Measurements from ENCODE around the gene DDB1.

DDB1 gene

GRCh38 chr11:61334434-61335354, 1.8 kb upstream of the DDB1 start:
- DNase-seq, result no peak

GRCh38 chr11:61333550-61334433, 887 bp upstream of the DDB1 start:
- DNase-seq, result peak; percentile 56

DNA sequence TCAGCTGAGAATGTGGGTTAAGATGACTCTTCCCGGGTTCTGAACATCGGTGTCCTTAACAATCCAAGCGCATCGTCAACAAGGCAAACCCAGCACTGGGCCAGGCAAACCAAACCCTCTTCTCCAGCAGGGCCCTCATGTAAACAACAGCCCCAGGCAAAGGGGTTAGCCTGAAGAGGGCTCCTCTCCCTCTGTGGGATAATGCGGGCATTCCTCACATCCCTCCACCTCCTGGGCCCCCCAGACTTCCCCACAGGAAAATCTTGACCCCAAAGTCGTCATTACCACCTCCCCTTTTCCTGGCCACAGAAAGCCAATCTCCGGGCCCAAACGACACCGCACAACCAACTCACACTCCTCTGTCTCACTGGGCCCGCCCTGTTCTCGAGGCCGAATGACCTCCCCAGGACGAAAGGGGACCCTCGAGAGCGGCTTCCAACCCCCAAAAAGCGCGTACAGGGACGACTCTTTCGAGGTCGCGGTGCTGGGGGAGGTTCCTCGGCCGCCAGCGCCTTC, 566 bp downstream of the DDB1 start:
- DNase-seq, result no peak

DNA sequence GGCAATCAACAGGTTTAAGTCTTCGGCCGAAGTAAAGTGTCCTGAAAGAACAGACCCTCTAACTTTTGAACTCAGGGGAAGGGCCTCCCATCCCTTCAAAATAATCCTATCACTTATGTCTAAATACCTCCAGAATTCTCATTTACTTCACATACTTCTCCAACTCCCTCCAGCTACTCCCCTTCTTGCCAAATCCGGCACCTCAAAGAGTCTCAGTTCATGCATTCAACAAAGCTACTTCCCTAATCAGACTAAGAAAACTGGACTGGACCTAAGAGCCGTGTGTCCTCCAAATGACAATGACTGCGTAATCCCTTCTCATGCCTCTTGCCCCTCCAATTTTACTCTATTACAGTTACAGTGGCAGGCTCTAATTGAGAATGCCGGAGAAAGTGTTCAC, 1.3 kb downstream of the DDB1 start:
- no peak for DNase-seq

- DNase-seq, result no peak
Observed at GRCh38 chr11:61329871-61330270, 3.0 kb downstream of the DDB1 start.

DNA sequence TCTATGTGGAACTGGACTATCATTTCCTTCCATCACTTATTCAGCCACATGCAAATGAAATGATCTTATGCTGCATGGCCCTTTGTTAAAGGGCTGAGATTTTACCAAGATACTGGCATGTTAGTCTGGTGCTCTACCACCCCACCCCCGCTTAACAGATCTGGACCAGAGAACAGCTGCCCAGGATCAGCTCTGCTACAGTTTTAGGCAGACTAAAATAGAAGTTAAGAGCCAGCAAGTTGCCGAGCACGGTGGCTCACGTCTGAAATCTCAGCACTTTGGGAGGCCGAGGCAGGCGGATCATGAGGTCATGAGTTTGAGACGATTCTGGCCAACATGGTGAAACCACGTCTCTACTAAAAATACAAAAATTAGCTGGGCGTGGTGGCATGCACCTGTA, 4.6 kb downstream of the DDB1 start:
- DNase-seq, result no peak

GRCh38 chr11:61327669-61328071, 5.2 kb downstream of the DDB1 start:
- no peak for DNase-seq

- DNase-seq, result peak; percentile 11
Observed at GRCh38 chr11:61325649-61326414, 7.1 kb downstream of the DDB1 start.

GRCh38 chr11:61315260-61315659, 17.6 kb downstream of the DDB1 start:
- no peak for DNase-seq

GRCh38 chr11:61310749-61311148, 22.2 kb downstream of the DDB1 start:
- DNase-seq, result no peak

DNA sequence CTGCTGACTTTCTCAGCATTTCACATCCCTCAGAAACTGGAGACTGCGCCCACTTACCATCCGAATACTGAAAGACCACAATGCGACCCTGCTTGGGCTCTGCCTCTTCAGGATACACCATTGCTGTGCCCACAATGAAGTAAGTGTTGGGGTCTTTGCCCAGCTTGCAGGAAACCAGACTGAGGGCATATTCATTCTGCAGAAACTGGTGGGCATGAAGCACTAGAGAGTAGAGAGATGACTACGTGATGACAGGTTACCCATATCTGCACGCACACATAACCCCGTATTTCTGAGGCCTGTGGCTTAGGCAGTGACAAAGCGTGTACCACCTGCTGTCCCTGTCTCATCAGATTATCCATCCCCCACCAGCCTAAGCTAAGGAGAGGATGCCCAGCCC, 23.2 kb downstream of the DDB1 start:
- no peak for DNase-seq

DNA sequence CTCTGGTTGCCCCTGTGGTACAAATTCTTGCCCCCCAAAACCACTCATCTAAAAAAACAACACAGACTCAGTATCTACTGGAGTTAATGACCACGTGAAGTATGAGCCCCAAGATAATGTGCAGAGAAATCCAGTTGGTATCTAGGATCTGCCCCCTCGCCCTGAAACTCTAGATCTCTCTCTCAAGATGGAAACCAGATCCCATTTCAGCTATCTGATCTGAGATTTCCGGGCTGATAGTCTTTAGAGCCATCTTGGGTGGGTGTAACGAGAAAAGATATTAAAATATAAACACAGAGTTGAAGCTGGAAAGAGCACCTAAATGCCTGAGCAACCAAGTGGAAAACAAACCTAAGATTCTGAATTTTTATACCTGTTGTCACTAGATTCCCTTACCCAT, 23.8 kb downstream of the DDB1 start:
- no peak for DNase-seq

GRCh38 chr11:61307354-61307753, 25.6 kb downstream of the DDB1 start:
- DNase-seq, result no peak

DNA sequence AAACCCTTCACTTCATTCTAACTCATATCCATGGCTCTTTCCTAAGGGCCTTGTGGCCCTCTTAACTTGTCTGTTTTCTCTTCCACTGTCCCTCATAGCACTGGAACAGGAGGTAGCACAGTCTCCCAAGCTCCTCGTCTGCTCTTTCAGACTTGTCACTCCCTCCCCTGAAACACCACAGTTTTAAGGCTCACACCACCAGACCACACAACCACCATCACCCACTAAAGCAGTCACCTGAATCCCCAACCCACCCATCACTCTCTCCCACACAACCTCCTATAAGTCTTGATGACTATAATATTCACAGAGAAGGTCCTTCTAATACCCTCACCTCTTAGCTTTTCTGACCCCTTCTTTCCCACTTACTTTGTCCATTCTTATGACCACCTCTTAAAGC, 26.7 kb downstream of the DDB1 start:
- DNase-seq, result no peak

- DNase-seq, result no peak
Observed at GRCh38 chr11:61305417-61305816, 27.5 kb downstream of the DDB1 start.

DNA sequence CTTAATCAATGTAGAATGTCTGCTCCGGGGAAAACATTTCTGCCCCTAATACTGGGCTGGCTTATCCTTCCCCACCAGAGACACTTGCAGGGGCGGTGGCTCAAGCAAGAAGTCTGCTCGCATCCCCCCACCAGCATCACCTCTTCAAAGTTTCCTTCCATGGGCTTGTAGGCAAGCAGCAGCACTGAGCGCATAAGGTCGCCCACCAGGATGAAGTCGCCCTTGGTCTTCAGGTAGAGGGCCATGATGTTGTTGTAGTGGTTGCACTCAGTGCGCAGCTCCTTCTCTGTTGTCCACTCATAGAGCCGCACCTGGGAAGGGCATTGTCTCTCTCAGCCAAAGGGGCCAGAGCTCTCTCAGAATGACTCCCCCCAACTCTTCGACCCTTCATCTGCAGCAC, 29.2 kb downstream of the DDB1 start:
- no peak for DNase-seq

DNA sequence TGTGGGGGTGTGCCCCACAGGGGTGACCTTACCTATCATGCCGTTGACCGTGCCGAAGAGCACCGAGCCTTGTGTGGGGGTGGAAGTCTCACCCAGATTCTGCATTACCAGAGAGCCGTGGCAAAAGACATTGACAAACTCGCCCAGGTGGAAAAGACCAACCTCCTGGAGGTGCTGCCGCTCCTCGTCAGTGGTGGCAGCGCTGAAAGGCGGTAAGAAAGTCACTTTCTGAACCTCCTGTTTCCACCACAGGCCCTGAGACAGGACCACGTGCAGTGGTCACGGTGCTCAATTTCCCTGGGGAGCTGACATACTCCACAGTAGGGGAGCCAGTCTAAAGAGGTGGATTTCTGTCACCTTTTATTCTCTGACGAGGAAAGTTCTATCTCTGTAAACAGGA, 30.4 kb downstream of the DDB1 start:
- DNase-seq, result no peak

- DNase-seq, result no peak
Observed at GRCh38 chr11:61298663-61299244, 34.2 kb downstream of the DDB1 start.

DNA sequence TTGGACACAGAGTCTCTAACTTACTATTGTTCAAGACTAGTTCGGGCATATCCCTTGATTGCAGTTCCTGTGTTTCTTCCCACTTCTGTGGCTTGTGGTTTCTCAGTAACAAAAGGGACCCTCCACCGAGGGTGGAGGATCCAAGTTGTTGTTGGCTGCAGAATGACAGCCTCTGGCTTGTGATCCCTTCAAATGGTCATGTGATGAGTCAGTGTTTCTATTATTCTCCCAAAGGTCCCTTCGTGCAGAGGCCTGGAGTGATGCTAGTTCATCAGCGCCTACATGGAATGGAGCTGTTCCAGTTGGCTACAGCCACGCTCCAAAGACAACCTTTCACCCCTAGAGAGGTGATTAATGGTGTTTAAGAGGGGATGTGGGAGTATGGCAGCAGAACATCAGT, 35.2 kb downstream of the DDB1 start:
- peak; percentile 52 for DNase-seq

DNA sequence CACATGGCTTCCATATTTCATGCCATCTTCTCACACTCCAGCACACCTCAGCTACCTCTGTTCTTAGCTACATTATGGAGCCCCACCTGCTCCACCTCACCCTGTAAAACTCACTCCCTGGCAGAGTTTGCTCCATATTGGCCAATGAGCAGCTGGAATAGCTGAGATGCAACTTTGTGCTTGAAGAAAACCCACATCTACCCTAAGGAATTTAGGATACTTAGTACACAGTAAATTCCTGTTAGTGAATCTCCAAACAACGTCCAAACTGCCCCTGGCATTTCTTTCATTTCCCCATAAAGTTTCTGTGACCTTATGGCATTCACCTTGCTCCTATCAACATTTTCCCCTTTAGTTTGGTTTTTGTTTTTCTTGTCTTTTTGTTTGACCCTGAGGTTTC, 35.6 kb downstream of the DDB1 start:
- DNase-seq, result no peak

GRCh38 chr11:61295596-61295926, 37.3 kb downstream of the DDB1 start:
- no peak for DNase-seq

DNA sequence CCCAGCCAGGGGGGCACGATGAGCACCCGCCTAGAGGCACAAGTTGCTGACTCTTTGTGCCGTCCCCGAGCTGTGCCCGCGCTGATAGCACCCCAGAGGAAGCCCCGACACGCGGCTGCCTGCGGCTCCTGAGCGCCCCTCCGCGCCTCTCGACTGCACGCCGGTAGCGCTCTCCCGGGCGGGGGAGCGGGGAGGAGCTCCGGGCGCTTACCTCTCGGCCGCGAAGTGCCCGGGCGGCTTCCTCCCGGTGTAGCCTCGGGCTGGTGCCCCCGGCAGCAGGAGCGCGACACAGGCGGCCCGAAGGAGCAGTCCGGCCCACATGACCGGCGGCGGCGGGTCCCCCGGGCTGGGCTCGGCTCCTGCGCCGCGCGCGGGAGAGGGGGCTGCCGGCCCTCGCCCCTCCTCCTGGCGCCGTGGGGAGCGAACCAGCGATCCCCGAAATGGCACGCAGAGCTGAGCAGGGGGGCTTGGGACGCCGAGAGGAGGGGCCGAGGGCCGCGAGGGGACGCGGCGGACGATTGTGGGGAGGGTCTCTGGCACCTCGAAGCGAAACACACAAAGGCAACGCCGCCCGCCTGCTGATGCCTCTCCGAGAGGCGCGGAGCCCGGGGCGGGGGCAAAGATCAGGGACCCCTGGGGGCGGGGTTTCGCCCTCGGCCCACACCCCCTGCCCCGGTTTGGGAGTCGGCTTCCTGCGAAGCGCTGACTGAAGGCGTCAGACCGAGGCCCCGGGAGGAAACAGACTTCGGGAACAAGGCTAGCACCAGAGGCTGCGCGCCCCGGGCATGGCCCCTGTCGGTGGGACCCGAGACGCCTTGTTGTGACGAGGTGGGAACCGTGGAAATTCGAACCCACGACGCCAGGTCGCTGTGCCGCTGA, 37.9 kb downstream of the DDB1 start, which contains the start of gene VWCE:
Gene VWCE (minus strand): TSS at position 600 of the 879 bp plus-strand sequence. CDS start 279 bp downstream, at position 321.
- DNase-seq, result peak; percentile 53

Data from DMS79 treated with DMSO at 0.1 percent for 48 hours (cell line).